OCI-LY7 (cell line): ENCODE results near the gene ITPKA. TPM values are rescaled to one million over a fixed set of nuclear protein-coding genes. Genes with fewer than 3 reads are reported as not detected.

ENCODE experiments used
- BruUV-seq: library from RNA; stranded (reverse); fragments of 400-500 nt; replicated peaks from 2 replicates; lab custom pipeline; 2021; lab: Mats Ljungman, UMichigan
- CTCF ChIA-PET: fragments of 300-600 bp; sonication (Branson Sonifier 250); formaldehyde crosslinking; loops from one replicate; lab custom pipeline; 2022; ENCODE audit warnings: antibody characterized with exemption; ENCODE audit not compliant: unreplicated experiment; lab: Charles Lee
- POLR2A ChIA-PET: fragments of 300-600 bp; sonication (Branson Sonifier 250); formaldehyde crosslinking; loops from one replicate; lab custom pipeline; 2022; ENCODE audit warnings: antibody characterized with exemption; lab: Charles Lee
- DNase-seq: peaks from one replicate; pipeline ENCODE4 v3.0.0-alpha.2; 2015; ENCODE audit warnings: low spot score
- H2AFZ ChIP-seq: fragments of 200-600 bp; sonication (generic), shearing (Covaris generic); 2 replicates; pipeline ENCODE4 v1.6.1; 2014; ENCODE audit warnings: mild to moderate bottlenecking, antibody characterized with exemption, low read length, moderate library complexity
- H3K27ac ChIP-seq: fragments of 200-600 bp; sonication (generic); 2 replicates; pipeline ENCODE4 v1.5.1; 2014; ENCODE audit warnings: mixed run types, low read depth, mild to moderate bottlenecking, moderate library complexity, low read length, inconsistent platforms; ENCODE audit not compliant: poor library complexity, severe bottlenecking
- H3K36me3 ChIP-seq: fragments of 200-600 bp; sonication (generic); 2 replicates; pipeline ENCODE4 v1.6.1; 2014; ENCODE audit warnings: mild to moderate bottlenecking, antibody characterized with exemption, low read length, moderate library complexity, mixed read lengths; ENCODE audit not compliant: insufficient read depth
- H3K4me1 ChIP-seq: fragments of 200-600 bp; sonication (generic); 2 replicates; pipeline ENCODE4 v1.5.1; 2014; ENCODE audit warnings: mild to moderate bottlenecking, low read length; ENCODE audit not compliant: insufficient read depth, poor library complexity, severe bottlenecking
- H3K4me2 ChIP-seq: fragments of 200-600 bp; sonication (generic); 2 replicates; pipeline ENCODE4 v1.6.1; 2014; ENCODE audit warnings: mild to moderate bottlenecking, low read length
- H3K4me3 ChIP-seq: fragments of 200-600 bp; sonication (generic); 2 replicates; pipeline ENCODE4 v1.5.1; 2014; ENCODE audit warnings: mild to moderate bottlenecking, low read depth, low read length; ENCODE audit not compliant: poor library complexity, severe bottlenecking
- H3K79me2 ChIP-seq: fragments of 200-600 bp; sonication (generic); 2 replicates; pipeline ENCODE4 v1.6.1; 2016; ENCODE audit warnings: low read depth, mild to moderate bottlenecking, low read length, moderate library complexity, mixed read lengths; ENCODE audit not compliant: insufficient read depth
- H3K9me2 ChIP-seq: fragments of 200-600 bp; sonication (generic); 2 replicates; pipeline ENCODE4 v1.6.1; 2016; ENCODE audit warnings: mild to moderate bottlenecking, low read length, mixed read lengths; ENCODE audit not compliant: insufficient read depth
- H3K9me3 ChIP-seq: fragments of 200-600 bp; sonication (generic); 2 replicates; pipeline ENCODE4 v1.6.1; 2014; ENCODE audit warnings: mild to moderate bottlenecking, mixed run types, low read length, mixed read lengths
- H4K20me1 ChIP-seq: fragments of 200-600 bp; sonication (generic); 2 replicates; pipeline ENCODE4 v1.6.1; 2014; ENCODE audit warnings: mild to moderate bottlenecking, antibody characterized with exemption, low read length, moderate library complexity, mixed read lengths; ENCODE audit not compliant: insufficient read depth
- CTCF ChIP-seq: fragments of 200-600 bp; sonication (generic); conservative IDR thresholded peaks from 2 replicates; pipeline ENCODE4 v1.5.1; 2014; ENCODE audit warnings: mild to moderate bottlenecking, antibody characterized with exemption, low read length, moderate library complexity, mixed read lengths
- EZH2phosphoT487 ChIP-seq: fragments of 200-600 bp; sonication (generic); IDR thresholded peaks from 2 replicates; pipeline ENCODE4 v1.6.1; 2018; ENCODE audit warnings: low read depth, borderline replicate concordance, mild to moderate bottlenecking, mixed run types, antibody characterized with exemption, low read length, moderate library complexity, mixed read lengths
- intact Hi-C: fragments of 100-400 bp; cut with micrococcal nuclease; formaldehyde crosslinking; loops from one replicate; pipeline ENCODE4 v1.10.0; 2022; ENCODE audit not compliant: unreplicated experiment
- total RNA-seq, 2 experiments: library from RNA; depleted of rRNA in 1 of 2; stranded (reverse); fragments of >200 nt in 1 of 2; shearing (Covaris generic) in 1 of 2; gene quantifications; 2 replicates each; pipeline ENCODE4 v1.2.3, GENCODE V29; 2014 to 2022

Gene ITPKA
- total RNA-seq, 2 experiments from 2014 or later = not detected

DNA sequence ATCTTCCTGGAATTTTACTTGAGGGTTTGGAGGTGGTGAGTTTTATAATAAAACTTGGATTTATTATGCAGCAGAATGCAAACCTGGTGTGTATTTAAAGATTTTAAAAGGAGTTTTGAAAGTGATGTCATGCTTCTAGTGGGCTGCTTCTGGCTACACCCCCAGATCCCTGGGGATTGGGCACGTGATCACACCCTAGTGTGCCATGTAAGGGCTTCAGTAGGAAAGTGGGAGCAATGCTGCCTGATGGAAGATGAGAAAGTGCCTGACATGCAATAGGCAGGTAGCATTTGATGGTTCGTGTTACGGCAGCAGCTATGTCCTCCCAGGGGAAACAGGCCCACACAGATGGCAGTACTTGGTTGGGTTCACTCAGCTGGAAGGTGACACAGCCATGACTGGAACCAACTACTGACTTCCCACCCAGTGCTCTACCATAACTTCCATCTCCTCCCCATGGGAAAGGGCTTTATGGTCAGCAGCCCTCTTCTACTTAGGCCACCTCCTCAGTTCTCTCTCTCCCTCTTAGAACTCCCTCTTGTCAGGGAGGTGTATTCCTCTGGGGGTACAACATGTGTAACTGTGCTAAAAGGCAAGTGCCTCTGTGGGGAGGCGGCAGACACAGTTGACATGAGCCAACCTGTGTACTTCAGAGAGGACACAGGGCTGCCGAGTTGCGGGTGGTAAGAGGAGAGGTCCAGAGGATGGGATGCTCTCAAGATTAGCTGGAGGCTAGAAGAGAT, 5.6 kb downstream of the ITPKA start:
- H2AFZ ChIP-seq = no peak overlapping the region
- no peaks in the 10 kb centered on the region for H3K9me3 ChIP-seq
- TF ChIP-seq CTCF (no peak), EZH2phosphoT487 (no peak)
- no peaks in the 10 kb centered on the region for H3K79me2 ChIP-seq
- H3K4me1 ChIP-seq = peaks cover 10% of the 10 kb centered on the region
- no peak overlapping the region for H3K27ac ChIP-seq
- no peak for DNase-seq
- no TSS peak for BruUV-seq
- intact Hi-C loops = no loop called here
- POLR2A ChIA-PET = no interaction called here
- no peak overlapping the region for H3K4me2 ChIP-seq
- H3K9me2 ChIP-seq = no peaks in the 10 kb centered on the region
- CTCF ChIA-PET = no interaction called here
- no peak overlapping the region for H3K4me3 ChIP-seq
- no peaks in the 10 kb centered on the region for H3K36me3 ChIP-seq
- no peaks in the 10 kb centered on the region; the same call in 1 of the 2 replicates for H4K20me1 ChIP-seq

GRCh38 chr15:41501191-41501917, 7.7 kb downstream of the ITPKA start:
- Histone ChIP-seq H3K9me2 (no peaks in the 10 kb centered on the region), H4K20me1 (no peaks in the 10 kb centered on the region; the same call in 1 of the 2 replicates), H3K36me3 (no peaks in the 10 kb centered on the region), H3K79me2 (no peaks in the 10 kb centered on the region), H3K4me3 (no peak overlapping the region), H3K4me2 (peak overlapping the region; percentile 27), H3K9me3 (no peaks in the 10 kb centered on the region), H3K27ac (no peak overlapping the region), H2AFZ (no peak overlapping the region), H3K4me1 (no peaks in the 10 kb centered on the region)
- intact Hi-C loops = no loop called here
- no peak for TF ChIP-seq CTCF
- TF ChIP-seq EZH2phosphoT487 = no peak
- CTCF ChIA-PET = no interaction called here
- peak; percentile 23 for DNase-seq
- POLR2A ChIA-PET = no interaction called here
- no TSS peak for BruUV-seq
